ENCODE results near the gene SYT5. TPM values are rescaled to one million over a fixed set of nuclear protein-coding genes. Genes with fewer than 3 reads are reported as not detected.
A peak's percentile ranks its signal among the peaks of the same experiment; 100 is the strongest.

SYT5 gene
- total RNA-seq, 4 donors from 2014 or later, result 0.35 TPM; not detected in 3

DNA sequence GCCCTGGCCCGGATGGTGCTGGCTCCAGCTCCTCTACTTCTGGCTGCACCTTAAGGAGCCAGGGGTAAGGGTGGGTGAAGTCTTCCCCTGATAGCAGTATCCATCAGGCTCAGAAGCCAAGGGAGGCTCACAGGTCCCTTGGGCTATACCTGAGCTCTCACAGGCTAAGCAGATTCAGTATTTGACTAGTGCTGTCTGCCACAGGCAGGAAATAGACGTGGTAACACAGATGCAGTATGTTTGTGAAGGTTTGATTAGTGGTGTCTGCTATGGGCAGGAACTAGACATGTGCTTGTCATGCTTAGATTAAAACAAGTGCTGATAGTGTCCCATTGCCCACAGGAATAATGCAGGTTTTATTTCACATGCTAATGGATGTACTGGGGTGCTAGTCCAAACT lies 4.0 kb downstream of the SYT5 start:
- Histone ChIP-seq H3K36me3 (no peaks in the 10 kb centered on the region), H3K27me3 (peaks cover 35 to 66% of the 10 kb centered on the region in 2 donors), H3K4me1 (peaks cover 0 to 5% of the 10 kb centered on the region in 2 donors), H3K4me3 (no peak overlapping the region), H3K9me3 (no peaks in the 10 kb centered on the region), H3K27ac (no peak overlapping the region)
- no peak for DNase-seq
- TF ChIP-seq, protein P1, sequence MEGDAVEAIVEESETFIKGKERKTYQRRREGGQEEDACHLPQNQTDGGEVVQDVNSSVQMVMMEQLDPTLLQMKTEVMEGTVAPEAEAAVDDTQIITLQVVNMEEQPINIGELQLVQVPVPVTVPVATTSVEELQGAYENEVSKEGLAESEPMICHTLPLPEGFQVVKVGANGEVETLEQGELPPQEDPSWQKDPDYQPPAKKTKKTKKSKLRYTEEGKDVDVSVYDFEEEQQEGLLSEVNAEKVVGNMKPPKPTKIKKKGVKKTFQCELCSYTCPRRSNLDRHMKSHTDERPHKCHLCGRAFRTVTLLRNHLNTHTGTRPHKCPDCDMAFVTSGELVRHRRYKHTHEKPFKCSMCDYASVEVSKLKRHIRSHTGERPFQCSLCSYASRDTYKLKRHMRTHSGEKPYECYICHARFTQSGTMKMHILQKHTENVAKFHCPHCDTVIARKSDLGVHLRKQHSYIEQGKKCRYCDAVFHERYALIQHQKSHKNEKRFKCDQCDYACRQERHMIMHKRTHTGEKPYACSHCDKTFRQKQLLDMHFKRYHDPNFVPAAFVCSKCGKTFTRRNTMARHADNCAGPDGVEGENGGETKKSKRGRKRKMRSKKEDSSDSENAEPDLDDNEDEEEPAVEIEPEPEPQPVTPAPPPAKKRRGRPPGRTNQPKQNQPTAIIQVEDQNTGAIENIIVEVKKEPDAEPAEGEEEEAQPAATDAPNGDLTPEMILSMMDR (IDR thresholded peaks at IDR 0.05), result no peak
- TF ChIP-seq POLR2A (IDR thresholded peaks at IDR 0.05), result no peak
- intact Hi-C loops (cut with DNase I; ENCODE audit: low total_unique reads), result no loop called here

DNA sequence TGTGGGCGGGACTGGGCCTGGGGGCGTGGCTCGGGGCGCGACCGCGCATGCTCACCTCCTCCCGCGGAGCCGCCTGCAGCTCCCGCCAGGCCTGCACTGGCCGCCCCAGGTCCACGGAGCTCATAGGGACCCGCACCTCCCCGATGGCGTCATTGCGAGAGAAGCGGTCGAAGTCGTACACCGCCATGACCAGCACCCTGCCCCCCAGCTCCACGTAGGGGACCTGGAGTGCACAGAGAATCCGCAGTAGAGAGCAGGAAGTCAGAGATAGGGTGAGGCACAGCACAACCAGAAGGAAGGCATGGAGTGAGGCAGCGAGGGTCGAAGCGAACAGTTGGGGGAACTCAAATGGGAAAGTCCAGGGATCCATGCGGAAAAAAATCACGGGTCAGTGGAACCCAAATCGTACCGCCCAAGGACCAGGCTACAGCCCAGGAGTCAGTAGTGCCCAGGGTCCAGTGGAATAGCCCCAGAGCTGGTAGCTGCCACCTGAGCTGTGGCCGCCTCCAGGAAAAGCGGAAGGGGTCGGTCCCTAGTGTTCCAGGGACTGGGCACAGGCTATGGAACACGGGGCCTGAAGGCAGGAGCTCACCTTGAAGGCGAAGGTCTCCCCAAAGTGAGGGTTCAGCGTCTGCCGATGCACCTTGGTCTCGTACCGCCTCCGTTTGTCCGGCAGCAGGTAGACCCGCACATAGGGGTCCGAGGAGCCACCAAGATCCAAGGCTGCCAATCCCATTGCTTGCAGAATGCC lies 4.8 kb downstream of the SYT5 start:
- H3K4me1 ChIP-seq, result peaks cover 0 to 5% of the 10 kb centered on the region in 2 donors
- H3K27me3 ChIP-seq, result peaks cover 35 to 62% of the 10 kb centered on the region in 2 donors
- intact Hi-C loops (cut with DNase I; ENCODE audit: low total_unique reads), result no loop called here
- TF ChIP-seq POLR2A (IDR thresholded peaks at IDR 0.05), result no peak
- TF ChIP-seq, protein P1 (IDR thresholded peaks at IDR 0.05), result no peak
- H3K9me3 ChIP-seq, result no peaks in the 10 kb centered on the region
- DNase-seq, result no peak
- no peak overlapping the region for H3K4me3 ChIP-seq
- no peak overlapping the region for H3K27ac ChIP-seq
- no peaks in the 10 kb centered on the region for H3K36me3 ChIP-seq

DNA sequence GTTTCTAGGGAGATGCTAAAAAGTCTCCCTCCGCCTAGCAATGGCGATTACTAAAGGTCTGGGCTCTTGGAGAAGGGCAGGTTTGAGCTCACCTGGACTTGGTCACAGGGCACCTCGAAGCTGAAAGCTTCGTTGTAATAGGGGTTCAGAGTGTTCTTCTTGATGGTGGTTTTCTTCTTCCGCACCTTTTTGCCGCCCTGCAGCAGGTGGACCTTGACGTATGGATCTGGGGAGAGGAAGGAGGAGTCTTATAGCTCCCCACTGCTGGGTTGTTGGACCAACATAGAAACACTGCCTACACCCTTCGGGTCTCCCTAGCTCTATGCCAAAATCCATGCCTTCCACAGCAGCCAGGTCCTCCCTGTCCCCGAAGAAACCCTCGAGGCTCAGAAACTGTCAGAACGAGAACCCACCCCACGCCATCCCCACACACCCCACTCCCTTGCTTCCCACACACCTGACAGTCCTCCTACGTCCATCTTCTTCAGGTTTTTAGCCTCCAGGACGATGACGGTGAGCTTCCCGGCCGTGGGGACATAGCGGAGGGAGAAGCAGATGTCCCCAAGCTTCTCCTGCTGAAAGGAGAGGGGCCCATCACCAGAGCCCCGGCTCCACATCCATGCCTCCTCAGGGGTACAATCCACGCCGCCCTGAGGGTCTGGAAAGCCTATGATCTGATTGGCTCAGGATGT lies 5.5 kb downstream of the SYT5 start:
- H3K27me3 ChIP-seq, result peaks cover 29 to 65% of the 10 kb centered on the region in 2 donors
- intact Hi-C loops (cut with DNase I; ENCODE audit: low total_unique reads), result no loop called here

DNA sequence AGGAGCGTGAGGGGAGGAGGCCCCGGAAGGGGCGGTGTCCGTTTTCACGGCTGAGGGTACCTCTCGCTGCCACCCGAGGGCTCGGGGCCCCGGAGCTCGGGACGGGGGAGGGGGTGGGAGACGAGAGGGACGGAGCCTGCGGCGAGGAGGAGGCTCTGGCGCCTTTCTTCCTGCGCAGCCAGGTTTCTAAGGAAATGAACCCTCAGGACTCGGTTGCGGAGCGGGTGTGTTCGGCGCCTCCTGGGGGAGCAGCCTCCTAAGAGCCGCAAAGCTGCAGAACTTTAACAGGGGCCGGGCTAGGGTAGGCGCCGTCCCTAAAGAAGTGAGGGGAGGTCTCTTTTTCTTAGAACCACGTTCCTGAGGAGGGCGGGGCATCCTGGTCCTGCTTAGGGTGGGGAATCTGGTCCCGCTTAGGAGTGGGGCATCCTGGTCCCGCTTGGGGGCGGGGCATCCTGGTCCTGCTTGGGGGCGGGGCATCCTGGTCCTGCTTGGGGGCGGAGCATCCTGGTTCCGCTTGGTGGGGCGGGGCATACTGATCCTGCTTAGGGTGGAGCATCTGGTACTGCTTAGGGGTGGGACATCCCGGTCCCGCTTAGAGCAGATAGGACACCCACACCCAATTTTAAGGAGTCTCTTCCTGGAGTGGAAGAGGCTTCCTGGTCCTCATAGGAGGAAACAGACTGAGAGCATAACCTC lies 6.2 kb downstream of the SYT5 start:
- H3K36me3 ChIP-seq, result no peaks in the 10 kb centered on the region
- no peaks in the 10 kb centered on the region for H3K9me3 ChIP-seq
- peak overlapping the region in 1 of 2 donors; percentile 3 for H3K4me3 ChIP-seq
- DNase-seq, result peak; percentile 46 to 50
- H3K27ac ChIP-seq, result no peak overlapping the region
- intact Hi-C loops (cut with DNase I; ENCODE audit: low total_unique reads), result no loop called here
- H3K27me3 ChIP-seq, result peaks cover 22 to 64% of the 10 kb centered on the region in 2 donors
- H3K4me1 ChIP-seq, result no peaks in the 10 kb centered on the region
- no peak for TF ChIP-seq POLR2A (IDR thresholded peaks at IDR 0.05)
- TF ChIP-seq, protein P1 (IDR thresholded peaks at IDR 0.05), result no peak

More for the DNA sequence above, 5.5 kb downstream of the SYT5 start:
- peaks cover 0 to 5% of the 10 kb centered on the region in 2 donors for H3K4me1 ChIP-seq
- no peaks in the 10 kb centered on the region for H3K36me3 ChIP-seq
- H3K9me3 ChIP-seq, result no peaks in the 10 kb centered on the region
- no peak overlapping the region for H3K27ac ChIP-seq
- DNase-seq, result no peak
- TF ChIP-seq, protein P1 (IDR thresholded peaks at IDR 0.05), result no peak
- no peak for TF ChIP-seq POLR2A (IDR thresholded peaks at IDR 0.05)
- H3K4me3 ChIP-seq, result no peak overlapping the region

All from uterus (tissue), 4 donors.